CD4-positive, CD25-positive, alpha-beta regulatory T cell (primary cell): ENCODE measurements around the gene DSP. TPM values are rescaled to one million over a fixed set of nuclear protein-coding genes. Genes with fewer than 3 reads are reported as not detected.

ENCODE experiments used
- ATAC-seq, 2 donors: fragments of 150-1000 bp; cut with Tn5 transposase; one replicate each; pipeline ENCODE4 v1.10.0; 2021; ENCODE audit warnings: low read depth in 2 of 2, moderate number of reproducible peaks in 2 of 2, moderate library complexity in 1 of 2
- DNase-seq, 3 donors: peaks; one replicate each; pipeline versions ENCODE4 v3.0.0 to v3.0.0-alpha.2; 2012 to 2022; ENCODE audit warnings: mixed read lengths in 1 of 3
- H3K27ac ChIP-seq: one replicate; pipeline ENCODE4 v1.7.0; 2013; ENCODE audit warnings: mild to moderate bottlenecking, low read length; ENCODE audit not compliant: insufficient read depth, poor library complexity, severe bottlenecking
- H3K27me3 ChIP-seq: one replicate; pipeline ENCODE4 v1.7.0; 2013; ENCODE audit warnings: low read length; ENCODE audit not compliant: control insufficient read depth, insufficient read depth
- H3K36me3 ChIP-seq: one replicate; pipeline ENCODE4 v1.7.0; 2013; ENCODE audit warnings: mild to moderate bottlenecking, low read length, moderate library complexity; ENCODE audit not compliant: control insufficient read depth, insufficient read depth
- H3K4me1 ChIP-seq: 2 replicates; pipeline ENCODE4 v1.7.0; 2013; ENCODE audit warnings: mild to moderate bottlenecking, low read length; ENCODE audit not compliant: insufficient read depth, control insufficient read depth, poor library complexity, severe bottlenecking
- H3K4me3 ChIP-seq: one replicate; pipeline ENCODE4 v1.7.0; 2013; ENCODE audit warnings: low read depth, mild to moderate bottlenecking, low read length, moderate library complexity
- H3K9me3 ChIP-seq, 2 experiments: 1 replicate in 1 of 2; 2 replicates in 1 of 2; pipeline ENCODE4 v1.7.0; 2013; ENCODE audit warnings: low read length in 2 of 2, mild to moderate bottlenecking in 1 of 2, moderate library complexity in 1 of 2; ENCODE audit not compliant: control insufficient read depth in 2 of 2
- H3K27ac Mint-ChIP-seq, 3 donors: one replicate each; pipeline ENCODE4 v1.8.0; 2020 to 2022; ENCODE audit warnings: mild to moderate bottlenecking in 3 of 3, mixed read lengths in 3 of 3, moderate library complexity in 2 of 3
- H3K27me3 Mint-ChIP-seq: one replicate; pipeline ENCODE4 v1.8.0; 2022; ENCODE audit warnings: mild to moderate bottlenecking, mixed read lengths
- H3K36me3 Mint-ChIP-seq: one replicate; pipeline ENCODE4 v1.8.0; 2020; ENCODE audit warnings: mixed read lengths
- H3K4me1 Mint-ChIP-seq, 4 donors: one replicate each; pipeline ENCODE4 v1.8.0; 2020 to 2022; ENCODE audit warnings: mixed read lengths in 4 of 4, mild to moderate bottlenecking in 1 of 4
- H3K4me3 Mint-ChIP-seq, 4 donors: one replicate each; pipeline ENCODE4 v1.8.0; 2020 to 2022; ENCODE audit warnings: mild to moderate bottlenecking in 4 of 4, mixed read lengths in 4 of 4, moderate library complexity in 3 of 4
- H3K9me3 Mint-ChIP-seq, 7 donors: one replicate each; pipeline ENCODE4 v1.8.0; 2020 to 2022; ENCODE audit warnings: mixed read lengths in 7 of 7, mild to moderate bottlenecking in 3 of 7, moderate library complexity in 2 of 7
- polyA plus RNA-seq, 4 donors: library from polyadenylated mRNA; unstranded; fragments of 300-500 nt; fragmentation: Illumina TruSeq; gene quantifications; one replicate each; pipeline ENCODE4 v1.2.3, GENCODE V29; 2021
- total RNA-seq: library from RNA; stranded (reverse); gene quantifications from one replicate; pipeline ENCODE4 v1.2.3, GENCODE V29; 2022

DSP gene, protein sequence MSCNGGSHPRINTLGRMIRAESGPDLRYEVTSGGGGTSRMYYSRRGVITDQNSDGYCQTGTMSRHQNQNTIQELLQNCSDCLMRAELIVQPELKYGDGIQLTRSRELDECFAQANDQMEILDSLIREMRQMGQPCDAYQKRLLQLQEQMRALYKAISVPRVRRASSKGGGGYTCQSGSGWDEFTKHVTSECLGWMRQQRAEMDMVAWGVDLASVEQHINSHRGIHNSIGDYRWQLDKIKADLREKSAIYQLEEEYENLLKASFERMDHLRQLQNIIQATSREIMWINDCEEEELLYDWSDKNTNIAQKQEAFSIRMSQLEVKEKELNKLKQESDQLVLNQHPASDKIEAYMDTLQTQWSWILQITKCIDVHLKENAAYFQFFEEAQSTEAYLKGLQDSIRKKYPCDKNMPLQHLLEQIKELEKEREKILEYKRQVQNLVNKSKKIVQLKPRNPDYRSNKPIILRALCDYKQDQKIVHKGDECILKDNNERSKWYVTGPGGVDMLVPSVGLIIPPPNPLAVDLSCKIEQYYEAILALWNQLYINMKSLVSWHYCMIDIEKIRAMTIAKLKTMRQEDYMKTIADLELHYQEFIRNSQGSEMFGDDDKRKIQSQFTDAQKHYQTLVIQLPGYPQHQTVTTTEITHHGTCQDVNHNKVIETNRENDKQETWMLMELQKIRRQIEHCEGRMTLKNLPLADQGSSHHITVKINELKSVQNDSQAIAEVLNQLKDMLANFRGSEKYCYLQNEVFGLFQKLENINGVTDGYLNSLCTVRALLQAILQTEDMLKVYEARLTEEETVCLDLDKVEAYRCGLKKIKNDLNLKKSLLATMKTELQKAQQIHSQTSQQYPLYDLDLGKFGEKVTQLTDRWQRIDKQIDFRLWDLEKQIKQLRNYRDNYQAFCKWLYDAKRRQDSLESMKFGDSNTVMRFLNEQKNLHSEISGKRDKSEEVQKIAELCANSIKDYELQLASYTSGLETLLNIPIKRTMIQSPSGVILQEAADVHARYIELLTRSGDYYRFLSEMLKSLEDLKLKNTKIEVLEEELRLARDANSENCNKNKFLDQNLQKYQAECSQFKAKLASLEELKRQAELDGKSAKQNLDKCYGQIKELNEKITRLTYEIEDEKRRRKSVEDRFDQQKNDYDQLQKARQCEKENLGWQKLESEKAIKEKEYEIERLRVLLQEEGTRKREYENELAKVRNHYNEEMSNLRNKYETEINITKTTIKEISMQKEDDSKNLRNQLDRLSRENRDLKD (N-terminal part only)
- total RNA-seq (not detected), polyA plus RNA-seq (under 1 TPM in 1 of 4 donors, not detected in 3; 0.06 TPM)

DNA sequence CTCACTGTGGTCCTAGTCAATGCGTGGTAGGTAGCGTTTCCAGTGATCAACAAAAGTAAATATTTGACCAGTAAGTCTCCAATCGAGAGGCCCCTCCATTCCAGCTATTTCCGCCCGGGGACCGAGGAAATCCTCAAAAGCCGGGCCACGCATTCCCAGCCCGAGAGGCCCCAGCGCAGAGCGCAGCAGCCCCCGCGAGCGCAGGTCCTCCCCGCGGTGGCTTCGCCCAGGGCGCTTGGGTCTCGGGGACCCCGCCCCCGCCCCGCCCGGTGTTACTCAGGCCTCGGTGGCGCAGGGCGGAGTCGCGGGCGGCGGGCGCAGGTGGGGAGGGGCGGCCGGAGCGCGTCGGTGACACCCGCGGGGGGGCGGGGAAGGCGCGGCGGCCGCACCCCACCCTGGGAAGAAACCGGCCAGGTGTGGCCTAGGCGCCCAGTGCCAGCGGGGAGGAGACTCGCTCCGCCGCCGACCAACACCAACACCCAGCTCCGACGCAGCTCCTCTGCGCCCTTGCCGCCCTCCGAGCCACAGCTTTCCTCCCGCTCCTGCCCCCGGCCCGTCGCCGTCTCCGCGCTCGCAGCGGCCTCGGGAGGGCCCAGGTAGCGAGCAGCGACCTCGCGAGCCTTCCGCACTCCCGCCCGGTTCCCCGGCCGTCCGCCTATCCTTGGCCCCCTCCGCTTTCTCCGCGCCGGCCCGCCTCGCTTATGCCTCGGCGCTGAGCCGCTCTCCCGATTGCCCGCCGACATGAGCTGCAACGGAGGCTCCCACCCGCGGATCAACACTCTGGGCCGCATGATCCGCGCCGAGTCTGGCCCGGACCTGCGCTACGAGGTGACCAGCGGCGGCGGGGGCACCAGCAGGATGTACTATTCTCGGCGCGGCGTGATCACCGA, at the start of gene DSP:
DSP (plus strand) TSS at position 497 of the 890 bp plus-strand sequence; CDS start at position 742, 245 bp downstream.
- H3K4me3 ChIP-seq = peak within 1 kb of the TSS; percentile 10
- DNase-seq = peak in 1 of 3 donors; percentile 16
- H3K27ac Mint-ChIP-seq = peak within 1 kb of the TSS in 1 of 3 donors; percentile 46
- H3K9me3 ChIP-seq = no peaks in the 10 kb centered on the region
- no peaks in the 10 kb centered on the region for H3K36me3 ChIP-seq
- peaks cover 71% of the 10 kb centered on the region for H3K27me3 Mint-ChIP-seq
- no peaks in the 10 kb centered on the region for H3K36me3 Mint-ChIP-seq
- H3K27ac ChIP-seq = no peak within 1 kb of the TSS
- peaks cover 25% of the 10 kb centered on the region for H3K4me1 ChIP-seq
- H3K4me1 Mint-ChIP-seq = peaks cover 0 to 25% (median 14%) of the 10 kb centered on the region in 4 donors
- H3K9me3 Mint-ChIP-seq = peaks cover 0 to 2% (median 0%) of the 10 kb centered on the region in 7 donors
- ATAC-seq = peak; percentile 24 to 25
- H3K4me3 Mint-ChIP-seq = peak within 1 kb of the TSS in 3 of 4 donors; percentile 72 to 81 (median 80)
- peaks cover 43% of the 10 kb centered on the region for H3K27me3 ChIP-seq

GRCh38 chr6:7493866-7494265, 47.6 kb upstream of the DSP start:
- no peak overlapping the region for H3K4me3 ChIP-seq
- Mint-ChIP-seq H3K4me3 (no peak overlapping the region), H3K27ac (no peak overlapping the region), H3K9me3 (peaks cover 0 to 1% (median 0%) of the 10 kb centered on the region in 7 donors), H3K27me3 (peaks cover 4% of the 10 kb centered on the region), H3K4me1 (no peaks in the 10 kb centered on the region), H3K36me3 (no peaks in the 10 kb centered on the region)
- H3K36me3 ChIP-seq = no peaks in the 10 kb centered on the region
- no peak overlapping the region for H3K27ac ChIP-seq
- DNase-seq = no peak
- H3K9me3 ChIP-seq = no peaks in the 10 kb centered on the region
- H3K27me3 ChIP-seq = peaks cover 4% of the 10 kb centered on the region
- ATAC-seq = no peak
- H3K4me1 ChIP-seq = no peaks in the 10 kb centered on the region

- no peak overlapping the region for H3K4me3 Mint-ChIP-seq
- H3K4me3 ChIP-seq = no peak overlapping the region
- H3K4me1 Mint-ChIP-seq = no peaks in the 10 kb centered on the region
- no peaks in the 10 kb centered on the region for H3K4me1 ChIP-seq
- H3K9me3 ChIP-seq = no peaks in the 10 kb centered on the region
- ATAC-seq (no peak), DNase-seq (no peak)
- peaks cover 0 to 1% (median 0%) of the 10 kb centered on the region in 7 donors for H3K9me3 Mint-ChIP-seq
- peaks cover 2% of the 10 kb centered on the region for H3K27me3 ChIP-seq
- no peak overlapping the region for H3K27ac ChIP-seq
- peaks cover 4% of the 10 kb centered on the region for H3K27me3 Mint-ChIP-seq
- H3K36me3 ChIP-seq = no peaks in the 10 kb centered on the region
- H3K27ac Mint-ChIP-seq = no peak overlapping the region
- no peaks in the 10 kb centered on the region for H3K36me3 Mint-ChIP-seq
Observed at GRCh38 chr6:7494638-7495037, 46.8 kb upstream of the DSP start.

DNA sequence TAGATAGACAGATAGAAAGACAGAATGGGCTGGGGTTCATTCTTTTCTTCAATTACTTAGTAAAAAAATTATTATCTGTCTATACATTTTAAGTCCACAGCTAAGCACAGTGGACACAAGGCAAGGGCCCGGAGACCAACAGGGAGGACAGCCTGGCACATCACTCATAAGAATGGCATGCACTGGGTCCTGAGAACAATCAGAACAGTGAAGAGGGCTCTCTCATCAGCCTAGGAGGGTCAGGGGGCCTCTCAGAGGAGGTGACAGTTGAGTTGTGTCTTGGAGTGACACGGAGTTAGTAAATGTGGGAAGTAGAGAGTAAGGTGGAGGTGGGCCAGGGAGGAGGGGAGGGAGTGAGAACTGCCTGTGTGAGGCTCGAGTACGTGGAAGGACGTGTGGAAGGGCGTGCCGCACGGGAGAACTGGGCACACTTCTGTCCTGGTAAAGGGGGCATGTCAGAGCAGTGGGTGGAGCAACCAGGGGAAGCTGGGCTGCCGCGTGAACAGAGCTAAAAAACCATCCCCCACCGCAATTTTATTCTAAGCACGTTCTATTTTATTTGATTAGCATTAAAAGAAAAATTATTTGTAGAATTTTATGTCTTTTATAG, 45.1 kb upstream of the DSP start:
- H3K27me3 Mint-ChIP-seq = peaks cover 11% of the 10 kb centered on the region
- no peak for DNase-seq
- H3K36me3 ChIP-seq = no peaks in the 10 kb centered on the region
- ATAC-seq = no peak
- no peak overlapping the region for H3K4me3 ChIP-seq
- no peaks in the 10 kb centered on the region for H3K4me1 ChIP-seq
- peaks cover 2% of the 10 kb centered on the region for H3K27me3 ChIP-seq
- no peak overlapping the region for H3K4me3 Mint-ChIP-seq
- H3K36me3 Mint-ChIP-seq = no peaks in the 10 kb centered on the region
- no peak overlapping the region for H3K27ac ChIP-seq
- no peaks in the 10 kb centered on the region for H3K4me1 Mint-ChIP-seq
- no peak overlapping the region for H3K27ac Mint-ChIP-seq
- H3K9me3 Mint-ChIP-seq = peaks cover 0 to 1% (median 0%) of the 10 kb centered on the region in 7 donors
- no peaks in the 10 kb centered on the region for H3K9me3 ChIP-seq

GRCh38 chr6:7500752-7501282, 40.7 kb upstream of the DSP start:
- peaks cover 0 to 1% (median 0%) of the 10 kb centered on the region in 7 donors for H3K9me3 Mint-ChIP-seq
- H3K27ac Mint-ChIP-seq = no peak overlapping the region
- H3K4me1 Mint-ChIP-seq = peaks cover 0 to 1% (median 0%) of the 10 kb centered on the region in 4 donors
- no peak for ATAC-seq
- no peak for DNase-seq
- no peaks in the 10 kb centered on the region for H3K9me3 ChIP-seq
- no peaks in the 10 kb centered on the region for H3K36me3 ChIP-seq
- no peak overlapping the region for H3K4me3 Mint-ChIP-seq
- no peaks in the 10 kb centered on the region for H3K27me3 ChIP-seq
- H3K4me3 ChIP-seq = no peak overlapping the region
- no peaks in the 10 kb centered on the region for H3K36me3 Mint-ChIP-seq
- H3K27me3 Mint-ChIP-seq = peaks cover 13% of the 10 kb centered on the region
- no peaks in the 10 kb centered on the region for H3K4me1 ChIP-seq
- H3K27ac ChIP-seq = no peak overlapping the region

GRCh38 chr6:7502743-7503142, 38.7 kb upstream of the DSP start:
- H3K9me3 ChIP-seq = no peaks in the 10 kb centered on the region
- Mint-ChIP-seq H3K4me3 (no peak overlapping the region), H3K27ac (no peak overlapping the region), H3K4me1 (peaks cover 0 to 2% (median 0%) of the 10 kb centered on the region in 4 donors), H3K36me3 (no peaks in the 10 kb centered on the region), H3K27me3 (peaks cover 13% of the 10 kb centered on the region), H3K9me3 (peaks cover 0 to 3% (median 0%) of the 10 kb centered on the region in 7 donors)
- H3K27me3 ChIP-seq = no peaks in the 10 kb centered on the region
- H3K27ac ChIP-seq = no peak overlapping the region
- H3K36me3 ChIP-seq = no peaks in the 10 kb centered on the region
- ATAC-seq (no peak), DNase-seq (no peak)
- no peaks in the 10 kb centered on the region for H3K4me1 ChIP-seq
- no peak overlapping the region for H3K4me3 ChIP-seq
